ENCODE results near the gene RPL41. TPM values are rescaled to one million over a fixed set of nuclear protein-coding genes. Genes with fewer than 3 reads are reported as not detected.

RPL41 gene
- 2,570 and 2,853 TPM in 2 replicates for total RNA-seq

GRCh38 chr12:56116267-56117081 is at the start of gene RPL41:
RPL41 (plus strand) TSS chr12:56116633.

GRCh38 chr12:56079723-56080555 is 36.5 kb upstream of the RPL41 start, which contains the start of gene ERBB3:
ERBB3 (plus strand) TSS chr12:56080165; CDS start chr12:56080301, 136 bp downstream.

GRCh38 chr12:56104109-56104814 is 12.2 kb upstream of the RPL41 start, which contains the start of gene PA2G4:
PA2G4 (plus strand) TSS chr12:56104559; CDS start chr12:56104738, 179 bp downstream.

GRCh38 chr12:56117778-56118687 is 1.6 kb downstream of the RPL41 start, which contains the start of gene ZC3H10:
ZC3H10 (plus strand) TSS chr12:56118266; CDS start chr12:56120563, 2,297 bp downstream.

GRCh38 chr12:56127888-56128669 is 11.6 kb downstream of the RPL41 start, which contains the start of gene ESYT1:
ESYT1 (plus strand) TSS chr12:56128267; CDS start chr12:56128320, 53 bp downstream.

GRCh38 chr12:56152132-56152755 is 35.8 kb downstream of the RPL41 start, which contains the start of gene MYL6B:
MYL6B (plus strand) TSS chr12:56152587; CDS start chr12:56153919, 1,332 bp downstream.

GRCh38 chr12:56158029-56158925 is 41.8 kb downstream of the RPL41 start, which contains the start of gene MYL6:
MYL6 (plus strand) TSS chr12:56158359; CDS start chr12:56158402, 43 bp downstream.

Other genes with a start within 250 kb of the RPL41 start
- gene PYM1, start 188.7 kb upstream of the RPL41 start, total RNA-seq, result 26.8 and 30.8 TPM in 2 replicates
- gene DGKA, start 185.5 kb upstream of the RPL41 start, total RNA-seq, result 16.5 and 23.8 TPM in 2 replicates
- 0.60 and 0.76 TPM in 2 replicates for gene PMEL, start 150.6 kb upstream of the RPL41 start, total RNA-seq
- gene CDK2, start 149.8 kb upstream of the RPL41 start, total RNA-seq, result 13.7 and 17.3 TPM in 2 replicates
- 42.5 and 47.5 TPM in 2 replicates for gene RAB5B, start 142.6 kb upstream of the RPL41 start, total RNA-seq
- 9.2 and 9.4 TPM in 2 replicates for gene SUOX, start 119.4 kb upstream of the RPL41 start, total RNA-seq
- gene IKZF4, start 95.6 kb upstream of the RPL41 start, total RNA-seq, result 0.22 and 0.43 TPM in 2 replicates
- gene RPS26, start 74.7 kb upstream of the RPL41 start, total RNA-seq, result 108 and 138 TPM in 2 replicates
- gene ERBB3, start 36.5 kb upstream of the RPL41 start, total RNA-seq, result 0.17 and 0.33 TPM in 2 replicates
- 89.3 and 132 TPM in 2 replicates for gene PA2G4, start 12.1 kb upstream of the RPL41 start, total RNA-seq
- 5.1 and 6.6 TPM in 2 replicates for gene ZC3H10, start 1.6 kb downstream of the RPL41 start, total RNA-seq
- 275 and 388 TPM in 2 replicates for gene ESYT1, start 11.6 kb downstream of the RPL41 start, total RNA-seq
- 70.9 and 81.7 TPM in 2 replicates for gene MYL6B, start 36.0 kb downstream of the RPL41 start, total RNA-seq
- gene MYL6, start 41.7 kb downstream of the RPL41 start, total RNA-seq, result 2,087 and 3,488 TPM in 2 replicates
- 42.8 and 46.9 TPM in 2 replicates for gene SMARCC2, start 72.8 kb downstream of the RPL41 start, total RNA-seq
- 69.8 and 77.7 TPM in 2 replicates for gene RNF41, start 105.3 kb downstream of the RPL41 start, total RNA-seq
- 16.1 and 19.8 TPM in 2 replicates for gene NABP2, start 107.7 kb downstream of the RPL41 start, total RNA-seq
- 0.09 TPM in 1 of 2 replicates, not detected in the other for gene SLC39A5, start 113.4 kb downstream of the RPL41 start, total RNA-seq
- 10.1 and 12.2 TPM in 2 replicates for gene ANKRD52, start 141.8 kb downstream of the RPL41 start, total RNA-seq
- gene COQ10A, start 150.3 kb downstream of the RPL41 start, total RNA-seq, result 8.6 and 9.0 TPM in 2 replicates
- gene CS, start 183.7 kb downstream of the RPL41 start, total RNA-seq, result 94.5 and 111 TPM in 2 replicates
- 61.3 and 67.6 TPM in 2 replicates for gene CNPY2, start 199.4 kb downstream of the RPL41 start, total RNA-seq
- gene PAN2, start 217.4 kb downstream of the RPL41 start, total RNA-seq, result 9.6 and 15.1 TPM in 2 replicates
- 0.11 TPM in 1 of 2 replicates, not detected in the other for gene IL23A, start 222.3 kb downstream of the RPL41 start, total RNA-seq
- 65.0 and 72.6 TPM in 2 replicates for gene STAT2, start 243.5 kb downstream of the RPL41 start, total RNA-seq
- gene APOF, start 246.2 kb downstream of the RPL41 start, total RNA-seq, result not detected in 2 replicates